Panc1 (cell line): ENCODE results near the gene SH3BP1. TPM values are rescaled to one million over a fixed set of nuclear protein-coding genes. Genes with fewer than 3 reads are reported as not detected.

Source experiments
- ATAC-seq: fragments of 200-7000 bp; cut with Tn5 transposase; 2 replicates; pipeline ENCODE4 v1.9.1; 2020; ENCODE audit warnings: mild to moderate bottlenecking, moderate library complexity
- BruUV-seq: library from RNA; stranded (reverse); fragments of 400-500 nt; replicated peaks from 2 replicates; lab custom pipeline; 2021; lab: Mats Ljungman, UMichigan
- CTCF ChIA-PET: fragments of 300-600 bp; sonication (Branson Sonifier 250); formaldehyde crosslinking; loops from one replicate; lab custom pipeline; 2022; ENCODE audit warnings: antibody characterized with exemption; lab: Charles Lee
- POLR2A ChIA-PET: fragments of 300-600 bp; sonication (Branson Sonifier 250); formaldehyde crosslinking; loops from one replicate; lab custom pipeline; 2022; ENCODE audit warnings: antibody characterized with exemption; lab: Charles Lee
- DNase-seq: peaks from one replicate; pipeline ENCODE4 v3.0.0-alpha.2; 2010; ENCODE audit warnings: low read depth, low spot score
- H3K27ac ChIP-seq: 2 replicates; pipeline ENCODE4 v1.5.1; 2011; ENCODE audit warnings: mild to moderate bottlenecking, low read length, inconsistent platforms
- H3K27me3 ChIP-seq: fragments of 200-500 bp; sonication (Bioruptor generic); 2 replicates; pipeline ENCODE4 v1.6.0; 2014; ENCODE audit warnings: low read length, inconsistent platforms; ENCODE audit not compliant: control insufficient read depth, insufficient read depth
- H3K36me3 ChIP-seq: fragments of 200-500 bp; sonication (Bioruptor generic); 2 replicates; pipeline ENCODE4 v1.5.1; 2014; ENCODE audit warnings: inconsistent platforms, mild to moderate bottlenecking, low read length, moderate library complexity; ENCODE audit not compliant: control insufficient read depth, insufficient read depth
- H3K4me1 ChIP-seq: 2 replicates; pipeline ENCODE4 v1.5.1; 2011; ENCODE audit warnings: inconsistent platforms, mild to moderate bottlenecking, low read length, moderate library complexity; ENCODE audit not compliant: control insufficient read depth, insufficient read depth
- H3K4me3 ChIP-seq, 2 experiments: 2 replicates each; pipeline ENCODE4 v1.5.1; 2011 to 2012; ENCODE audit warnings: low read depth in 2 of 2, low read length in 2 of 2, mild to moderate bottlenecking in 2 of 2, inconsistent platforms in 1 of 2, moderate library complexity in 1 of 2
- H3K9me3 ChIP-seq: fragments of 200-500 bp; sonication (Bioruptor generic); 2 replicates; pipeline ENCODE4 v1.5.1; 2014; ENCODE audit warnings: low read depth, mild to moderate bottlenecking, inconsistent platforms, low read length, moderate library complexity; ENCODE audit not compliant: control insufficient read depth, insufficient read depth
- CTCF ChIP-seq: fragments of 450-650 bp; IDR thresholded peaks from 2 replicates; pipeline ENCODE4 v1.5.1; 2017; ENCODE audit warnings: mild to moderate bottlenecking
- POLR2AphosphoS5 ChIP-seq: IDR thresholded peaks from 2 replicates; pipeline ENCODE4 v1.6.1; 2012; ENCODE audit warnings: mild to moderate bottlenecking, low read depth, low read length, moderate library complexity
- REST ChIP-seq, 2 experiments: IDR thresholded peaks; 2 replicates each; pipeline ENCODE4 v1.6.1; 2011 to 2012; ENCODE audit warnings: low read depth in 2 of 2, control low read depth in 1 of 2, low read length in 1 of 2, mild to moderate bottlenecking in 1 of 2, moderate library complexity in 1 of 2; ENCODE audit not compliant: insufficient read depth in 1 of 2
- SIN3A ChIP-seq: IDR thresholded peaks from 2 replicates; pipeline ENCODE4 v1.6.1; 2012; ENCODE audit warnings: low read depth, mild to moderate bottlenecking, low read length, moderate library complexity, borderline replicate concordance; ENCODE audit not compliant: insufficient read depth
- TCF7L2 ChIP-seq: IDR thresholded peaks from 2 replicates; pipeline ENCODE4 v1.6.1; 2011; ENCODE audit warnings: mild to moderate bottlenecking, low read depth, low read length, inconsistent platforms
- in situ Hi-C: cut with HindIII; loops from 2 replicates; pipeline ENCODE4 v1.10.0; 2016; ENCODE audit warnings: low sequenced_read_pairs, low pct_unique_long_range_greater_than_20kb
- intact Hi-C: fragments of 100-400 bp; cut with micrococcal nuclease; formaldehyde crosslinking; loops from one replicate; pipeline ENCODE4 v1.10.0; 2022; ENCODE audit not compliant: unreplicated experiment
- total RNA-seq: library from RNA; stranded (reverse); gene quantifications from one replicate; pipeline ENCODE4 v1.2.1, GENCODE V29; 2021; ENCODE audit not compliant: unreplicated experiment

Gene SH3BP1
- total RNA-seq, 1 experiment from 2014 or later: 6.8 TPM

- no peaks in the 10 kb centered on the region for H3K36me3 ChIP-seq
- H3K9me3 ChIP-seq: no peaks in the 10 kb centered on the region
- no peaks in the 10 kb centered on the region for H3K27me3 ChIP-seq
- TF ChIP-seq SIN3A (no peak), CTCF (no peak), POLR2AphosphoS5 (no peak), REST (IDR thresholded peaks at IDR 0.05; ENCODE audit: insufficient read depth in 1 of 2, low read depth in 2 of 2, low read length in 1 of 2) (no peak), TCF7L2 (no peak)
- DNase-seq: no peak
- POLR2A ChIA-PET: no interaction called here
- peaks cover 17% of the 10 kb centered on the region for H3K4me1 ChIP-seq
- BruUV-seq: no TSS peak
- H3K27ac ChIP-seq: peak overlapping the region; percentile 80
- in situ Hi-C loops: no loop called here
- CTCF ChIA-PET: no interaction called here
- intact Hi-C loops: no loop called here
- peak overlapping the region; percentile 69 to 74 for H3K4me3 ChIP-seq
- ATAC-seq: peak; percentile 2; the same call in 1 of the 2 replicates
Observed at GRCh38 chr22:37659066-37659896, 19.8 kb downstream of the SH3BP1 start.

- CTCF ChIA-PET: interaction anchor here (2.1 kb wide), 1 partner anchor 21 kb away, joined by 11 read pairs; no protein-coding TSS in a partner anchor
- TSS peak; percentile 90 for BruUV-seq
- POLR2A ChIA-PET: interaction anchor here (1.4 kb wide), 1 partner anchor 15 kb away, joined by 4 read pairs; the partner anchor contains the start of gene LGALS1
Observed at GRCh38 chr22:37659897-37660708, 20.6 kb downstream of the SH3BP1 start.

More at GRCh38 chr22:37659897-37660708, 20.6 kb downstream of the SH3BP1 start:
- Histone ChIP-seq H3K27ac (peak overlapping the region; percentile 80), H3K27me3 (no peaks in the 10 kb centered on the region), H3K4me3 (peak overlapping the region; percentile 69 to 74), H3K36me3 (no peaks in the 10 kb centered on the region), H3K4me1 (peaks cover 17% of the 10 kb centered on the region), H3K9me3 (no peaks in the 10 kb centered on the region)
- intact Hi-C loops: no loop called here
- in situ Hi-C loops: no loop called here
- DNase-seq (no peak), ATAC-seq (no peak)
- no peak for TF ChIP-seq TCF7L2
- no peak for TF ChIP-seq SIN3A
- no peak for TF ChIP-seq POLR2AphosphoS5
- no peak for TF ChIP-seq CTCF
- TF ChIP-seq REST (IDR thresholded peaks at IDR 0.05; ENCODE audit: insufficient read depth in 1 of 2, low read depth in 2 of 2, low read length in 1 of 2): no peak
